ENCODE results near the gene RBL2. TPM values are rescaled to one million over a fixed set of nuclear protein-coding genes. Genes with fewer than 3 reads are reported as not detected.

Gene RBL2
- total RNA-seq, 6 donors from 2014 or later: 69.2 to 164 (median 84.9) TPM

DNA sequence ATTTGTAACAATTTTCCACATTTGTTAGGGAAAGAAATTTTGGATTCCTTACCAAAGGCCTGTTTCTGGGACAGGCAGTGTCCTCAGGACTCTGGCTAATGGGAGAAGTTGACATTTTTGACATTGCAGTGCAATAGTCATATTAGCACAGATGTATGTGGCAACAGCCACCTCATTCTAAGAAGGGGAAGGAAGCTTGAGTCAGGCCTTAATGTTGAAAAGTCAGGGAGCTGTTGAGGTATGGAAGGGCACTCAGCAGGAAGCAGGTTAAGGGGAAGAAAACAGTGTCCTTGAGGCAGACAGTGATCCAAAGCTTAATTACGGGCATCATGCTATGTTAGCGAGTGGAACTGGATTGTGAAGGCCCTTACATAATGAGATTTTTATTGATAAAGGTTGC is 47.9 kb downstream of the RBL2 start:
- Histone ChIP-seq H3K4me3 (no peak overlapping the region), H3K4me1 (no peaks in the 10 kb centered on the region), H3K9me3 (peaks cover 0 to 3% (median 0%) of the 10 kb centered on the region in 4 donors), H3K27me3 (no peaks in the 10 kb centered on the region), H3K27ac (peak overlapping the region in 1 of 4 donors; percentile 65), H3K36me3 (peaks cover 36 to 94% (median 56%) of the 10 kb centered on the region in 4 donors)
- 69 to 77% methylated on average over 2 of the region's 2 CpGs for WGBS, 2 donors
- DNase-seq (no peak), ATAC-seq (ENCODE audit: low FRiP score in 2 of 2) (peak; percentile 58 to 68)
- peak in 1 of 2 donors; percentile 18 for TF ChIP-seq POLR2AphosphoS5 (IDR thresholded peaks at IDR 0.05)
- TF ChIP-seq POLR2A (IDR thresholded peaks at IDR 0.05): no peak
- TF ChIP-seq, protein P1, sequence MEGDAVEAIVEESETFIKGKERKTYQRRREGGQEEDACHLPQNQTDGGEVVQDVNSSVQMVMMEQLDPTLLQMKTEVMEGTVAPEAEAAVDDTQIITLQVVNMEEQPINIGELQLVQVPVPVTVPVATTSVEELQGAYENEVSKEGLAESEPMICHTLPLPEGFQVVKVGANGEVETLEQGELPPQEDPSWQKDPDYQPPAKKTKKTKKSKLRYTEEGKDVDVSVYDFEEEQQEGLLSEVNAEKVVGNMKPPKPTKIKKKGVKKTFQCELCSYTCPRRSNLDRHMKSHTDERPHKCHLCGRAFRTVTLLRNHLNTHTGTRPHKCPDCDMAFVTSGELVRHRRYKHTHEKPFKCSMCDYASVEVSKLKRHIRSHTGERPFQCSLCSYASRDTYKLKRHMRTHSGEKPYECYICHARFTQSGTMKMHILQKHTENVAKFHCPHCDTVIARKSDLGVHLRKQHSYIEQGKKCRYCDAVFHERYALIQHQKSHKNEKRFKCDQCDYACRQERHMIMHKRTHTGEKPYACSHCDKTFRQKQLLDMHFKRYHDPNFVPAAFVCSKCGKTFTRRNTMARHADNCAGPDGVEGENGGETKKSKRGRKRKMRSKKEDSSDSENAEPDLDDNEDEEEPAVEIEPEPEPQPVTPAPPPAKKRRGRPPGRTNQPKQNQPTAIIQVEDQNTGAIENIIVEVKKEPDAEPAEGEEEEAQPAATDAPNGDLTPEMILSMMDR (IDR thresholded peaks at IDR 0.05): no peak
- TF ChIP-seq EP300 (IDR thresholded peaks at IDR 0.05): no peak

DNA sequence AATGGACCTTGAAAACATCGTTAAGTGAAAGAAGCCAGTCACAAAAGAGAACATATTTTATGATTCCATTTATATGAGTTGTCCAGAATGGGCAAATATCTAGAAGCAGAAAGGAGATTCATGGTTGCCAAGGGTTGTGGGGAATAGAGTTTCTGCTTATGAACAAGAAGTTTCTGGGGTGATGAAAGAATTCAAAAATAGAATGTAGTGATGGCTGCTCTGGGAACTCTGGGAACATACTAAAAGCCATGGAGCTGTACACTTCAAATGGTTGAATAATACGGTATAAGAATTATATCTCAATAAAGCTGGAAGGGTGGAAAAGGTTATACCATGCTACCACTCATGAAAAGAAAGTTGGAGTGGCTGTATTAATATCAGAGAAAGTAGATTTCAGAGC is 50.3 kb downstream of the RBL2 start:
- no peak overlapping the region for H3K27ac ChIP-seq
- DNase-seq: no peak
- H3K9me3 ChIP-seq: peaks cover 0 to 3% (median 0%) of the 10 kb centered on the region in 4 donors
- no peaks in the 10 kb centered on the region for H3K27me3 ChIP-seq
- no peak overlapping the region for H3K4me3 ChIP-seq
- 94% methylated on average over 2 of the region's 2 CpGs for WGBS, 2 donors
- TF ChIP-seq EP300 (IDR thresholded peaks at IDR 0.05): no peak
- TF ChIP-seq, protein P1 (IDR thresholded peaks at IDR 0.05): no peak
- TF ChIP-seq POLR2AphosphoS5 (IDR thresholded peaks at IDR 0.05): no peak
- TF ChIP-seq POLR2A (IDR thresholded peaks at IDR 0.05): no peak
- H3K36me3 ChIP-seq: peaks cover 30 to 96% (median 55%) of the 10 kb centered on the region in 4 donors
- H3K4me1 ChIP-seq: no peaks in the 10 kb centered on the region
- ATAC-seq (ENCODE audit: low FRiP score in 2 of 2): no peak

DNA sequence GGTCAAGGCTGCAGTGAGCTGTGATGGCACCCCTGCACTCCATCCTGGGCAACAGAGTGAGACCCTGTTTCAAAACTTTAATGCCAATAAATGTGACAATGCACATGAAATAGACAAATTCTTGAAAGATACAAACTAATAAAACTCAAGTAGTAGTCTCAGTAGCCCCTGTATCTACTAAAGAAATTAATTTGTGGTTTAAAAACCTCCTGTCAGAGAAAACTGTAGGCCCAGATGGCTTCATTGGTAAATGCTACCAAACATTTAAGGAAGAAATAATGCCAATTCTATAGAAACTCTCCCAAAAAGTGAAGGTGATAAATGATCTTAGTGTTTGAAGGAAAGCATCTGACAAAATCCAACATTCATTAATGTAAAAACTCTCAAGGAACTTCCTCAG is 52.0 kb downstream of the RBL2 start:
- ATAC-seq (ENCODE audit: low FRiP score in 2 of 2): no peak
- peaks cover 0 to 3% (median 0%) of the 10 kb centered on the region in 4 donors for H3K9me3 ChIP-seq
- H3K4me1 ChIP-seq: no peaks in the 10 kb centered on the region
- no peak for DNase-seq
- peaks cover 23 to 96% (median 53%) of the 10 kb centered on the region in 4 donors for H3K36me3 ChIP-seq
- TF ChIP-seq EP300 (IDR thresholded peaks at IDR 0.05) (no peak), POLR2AphosphoS5 (IDR thresholded peaks at IDR 0.05) (no peak)
- no peak overlapping the region for H3K27ac ChIP-seq
- H3K4me3 ChIP-seq: no peak overlapping the region
- no peaks in the 10 kb centered on the region for H3K27me3 ChIP-seq

DNA sequence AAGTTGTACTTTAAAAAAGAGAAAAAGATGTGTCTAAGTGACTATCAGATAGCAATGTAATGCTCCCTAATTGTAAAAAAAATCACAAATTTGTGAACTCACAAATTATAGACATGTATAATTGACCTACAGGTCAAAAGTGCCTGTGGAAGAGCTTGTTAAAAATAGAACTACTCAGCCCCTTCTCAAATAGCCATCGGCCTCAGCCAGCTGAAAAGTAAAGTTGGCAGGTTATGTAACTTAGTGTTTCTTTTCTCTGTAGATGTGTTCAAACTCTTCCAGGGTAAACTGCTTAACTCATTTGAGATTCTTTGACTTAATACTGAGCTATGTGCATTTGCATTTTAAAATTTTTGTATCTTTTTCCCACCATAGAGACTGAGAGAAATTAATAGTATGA is 55.5 kb downstream of the RBL2 start:
- peaks cover 38 to 96% (median 54%) of the 10 kb centered on the region in 4 donors for H3K36me3 ChIP-seq
- TF ChIP-seq, protein P1 (IDR thresholded peaks at IDR 0.05): no peak
- TF ChIP-seq POLR2A (IDR thresholded peaks at IDR 0.05): no peak
- no peak for TF ChIP-seq EP300 (IDR thresholded peaks at IDR 0.05)
- TF ChIP-seq POLR2AphosphoS5 (IDR thresholded peaks at IDR 0.05): no peak
- 45 to 47% methylated on average over 1 of the region's 1 CpG for WGBS, 2 donors

DNA sequence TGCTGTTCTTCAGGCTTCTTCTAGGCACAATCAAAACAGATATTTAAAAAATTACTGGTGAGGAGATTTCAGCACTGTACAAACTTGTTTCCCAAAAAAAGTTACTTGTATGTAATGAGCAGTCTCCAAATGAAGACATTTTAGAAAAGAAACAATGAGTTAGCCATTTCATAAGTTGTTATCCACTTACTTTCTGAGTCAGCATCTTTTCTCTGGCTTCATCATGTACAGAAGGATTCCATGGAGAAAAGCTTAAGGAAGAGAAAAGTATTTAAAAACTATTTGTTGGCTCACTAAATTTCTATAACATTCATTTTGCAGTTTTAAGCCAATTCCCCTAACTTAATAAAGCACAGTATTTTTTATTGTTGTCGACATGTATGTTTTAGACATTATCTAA is 58.2 kb downstream of the RBL2 start:
- 96 to 97% methylated on average over 1 of the region's 1 CpG for WGBS, 2 donors
- Histone ChIP-seq H3K27ac (no peak overlapping the region), H3K27me3 (no peaks in the 10 kb centered on the region), H3K9me3 (no peaks in the 10 kb centered on the region), H3K4me3 (no peak overlapping the region), H3K4me1 (no peaks in the 10 kb centered on the region), H3K36me3 (peaks cover 49 to 98% (median 67%) of the 10 kb centered on the region in 4 donors)
- TF ChIP-seq POLR2A (IDR thresholded peaks at IDR 0.05): no peak
- TF ChIP-seq, protein P1 (IDR thresholded peaks at IDR 0.05): no peak
- ATAC-seq (ENCODE audit: low FRiP score in 2 of 2) (no peak), DNase-seq (no peak)

More for the DNA sequence above, 55.5 kb downstream of the RBL2 start:
- ATAC-seq (ENCODE audit: low FRiP score in 2 of 2): no peak
- peaks cover 0 to 3% (median 0%) of the 10 kb centered on the region in 4 donors for H3K9me3 ChIP-seq
- H3K4me3 ChIP-seq: no peak overlapping the region
- no peak for DNase-seq
- peak overlapping the region in 2 of 4 donors; percentile 29 to 30 for H3K27ac ChIP-seq
- no peaks in the 10 kb centered on the region for H3K4me1 ChIP-seq
- no peaks in the 10 kb centered on the region for H3K27me3 ChIP-seq

Data from upper lobe of left lung (tissue), 6 donors.